Activated T-helper 2 cell treated with anti-CD3 and anti-CD28 coated beads, Interferon-gamma antibody, Interleukin-2, Interleukin-4, amounts not matched to agents 10 μg/mL and 5 μg/mL and 100 μg/mL, durations not matched to agents 14 hours and 24 hours and 36 hours (primary cell): ENCODE data around the gene NPM3. TPM values are rescaled to one million over a fixed set of nuclear protein-coding genes. Genes with fewer than 3 reads are reported as not detected.

ENCODE experiments used
- DNase-seq: peaks from one replicate; pipeline ENCODE4 v3.0.0; 2021; ENCODE audit warnings: low spot score
- H3K27ac Mint-ChIP-seq: one replicate; pipeline ENCODE4 v1.8.0; 2021; ENCODE audit warnings: mixed read lengths
- H3K27me3 Mint-ChIP-seq: one replicate; pipeline ENCODE4 v1.8.0; 2021; ENCODE audit warnings: low read depth, mixed read lengths
- H3K36me3 Mint-ChIP-seq: one replicate; pipeline ENCODE4 v1.8.0; 2021; ENCODE audit warnings: low read depth, mixed read lengths
- H3K4me1 Mint-ChIP-seq: one replicate; pipeline ENCODE4 v1.8.0; 2021; ENCODE audit warnings: low read depth, mixed read lengths
- H3K4me3 Mint-ChIP-seq: one replicate; pipeline ENCODE4 v1.8.0; 2021; ENCODE audit warnings: low read depth, mild to moderate bottlenecking, moderate library complexity, mixed read lengths
- H3K9me3 Mint-ChIP-seq: one replicate; pipeline ENCODE4 v1.8.0; 2021; ENCODE audit warnings: mixed read lengths
- intact Hi-C: fragments of 100-400 bp; cut with micrococcal nuclease; formaldehyde crosslinking; loops from one replicate; pipeline ENCODE4 v1.15.1; 2023
- total RNA-seq: library from RNA; stranded (reverse); gene quantifications from 2 replicates; pipeline ENCODE4 v1.2.3, GENCODE V29; 2022

Gene NPM3
- total RNA-seq, 1 donor from 2014 or later, result 139 TPM

- H3K4me1 Mint-ChIP-seq, result no peaks in the 10 kb centered on the region
Measured at GRCh38 chr10:101749047-101750016, 33.9 kb downstream of the NPM3 start.

GRCh38 chr10:101748496-101748895, 34.8 kb downstream of the NPM3 start:
- no peaks in the 10 kb centered on the region for H3K9me3 Mint-ChIP-seq
- no peak overlapping the region for H3K27ac Mint-ChIP-seq
- intact Hi-C loops, result no loop called here
- no peak for DNase-seq
- H3K4me1 Mint-ChIP-seq, result no peaks in the 10 kb centered on the region
- H3K4me3 Mint-ChIP-seq, result no peak overlapping the region
- H3K27me3 Mint-ChIP-seq, result peaks cover 24% of the 10 kb centered on the region
- no peaks in the 10 kb centered on the region for H3K36me3 Mint-ChIP-seq

More at GRCh38 chr10:101749047-101750016, 33.9 kb downstream of the NPM3 start:
- intact Hi-C loops, result no loop called here
- no peak for DNase-seq
- Mint-ChIP-seq H3K27ac (no peak overlapping the region), H3K36me3 (no peaks in the 10 kb centered on the region), H3K27me3 (peaks cover 27% of the 10 kb centered on the region), H3K4me3 (no peak overlapping the region), H3K9me3 (no peaks in the 10 kb centered on the region)

- H3K36me3 Mint-ChIP-seq, result no peaks in the 10 kb centered on the region
- DNase-seq, result no peak
- H3K27me3 Mint-ChIP-seq, result peaks cover 25% of the 10 kb centered on the region
Measured at GRCh38 chr10:101745074-101745696, 38.1 kb downstream of the NPM3 start.

GRCh38 chr10:101744267-101744666, 39.0 kb downstream of the NPM3 start:
- Mint-ChIP-seq H3K27me3 (peaks cover 25% of the 10 kb centered on the region), H3K36me3 (no peaks in the 10 kb centered on the region), H3K9me3 (no peaks in the 10 kb centered on the region), H3K4me3 (no peak overlapping the region), H3K27ac (no peak overlapping the region), H3K4me1 (no peaks in the 10 kb centered on the region)
- no peak for DNase-seq
- intact Hi-C loops, result no loop called here

More at GRCh38 chr10:101745074-101745696, 38.1 kb downstream of the NPM3 start:
- Mint-ChIP-seq H3K4me3 (no peak overlapping the region), H3K4me1 (no peaks in the 10 kb centered on the region), H3K27ac (no peak overlapping the region), H3K9me3 (no peaks in the 10 kb centered on the region)
- intact Hi-C loops, result no loop called here

- H3K27ac Mint-ChIP-seq, result no peak overlapping the region
- peaks cover 24% of the 10 kb centered on the region for H3K27me3 Mint-ChIP-seq
- no peaks in the 10 kb centered on the region for H3K9me3 Mint-ChIP-seq
- H3K36me3 Mint-ChIP-seq, result no peaks in the 10 kb centered on the region
- no peak overlapping the region for H3K4me3 Mint-ChIP-seq
- DNase-seq, result no peak
- H3K4me1 Mint-ChIP-seq, result no peaks in the 10 kb centered on the region
- intact Hi-C loops, result no loop called here
Measured at GRCh38 chr10:101741938-101742337, 41.3 kb downstream of the NPM3 start.

GRCh38 chr10:101736666-101737065, 46.6 kb downstream of the NPM3 start:
- Mint-ChIP-seq H3K36me3 (no peaks in the 10 kb centered on the region), H3K4me3 (no peak overlapping the region)
- intact Hi-C loops, result no loop called here

GRCh38 chr10:101732096-101732495, 51.1 kb downstream of the NPM3 start:
- no peaks in the 10 kb centered on the region for H3K36me3 Mint-ChIP-seq
- intact Hi-C loops, result no loop called here

More at GRCh38 chr10:101736666-101737065, 46.6 kb downstream of the NPM3 start:
- Mint-ChIP-seq H3K27me3 (peaks cover 32% of the 10 kb centered on the region), H3K4me1 (no peaks in the 10 kb centered on the region), H3K9me3 (no peaks in the 10 kb centered on the region), H3K27ac (no peak overlapping the region)
- DNase-seq, result no peak

More at GRCh38 chr10:101732096-101732495, 51.1 kb downstream of the NPM3 start:
- Mint-ChIP-seq H3K27me3 (peaks cover 27% of the 10 kb centered on the region), H3K4me3 (no peak overlapping the region), H3K9me3 (no peaks in the 10 kb centered on the region), H3K27ac (no peak overlapping the region), H3K4me1 (no peaks in the 10 kb centered on the region)
- no peak for DNase-seq

Other genes starting within 250 kb of the NPM3 start
- 32.4 and 33.4 TPM in 2 replicates for gene POLL, start 195.2 kb downstream of the NPM3 start, total RNA-seq
- 7.2 and 7.8 TPM in 2 replicates for gene DPCD, start 195.1 kb downstream of the NPM3 start, total RNA-seq
- 35.8 and 37.7 TPM in 2 replicates for gene FBXW4, start 88.3 kb downstream of the NPM3 start, total RNA-seq
- not detected in 2 replicates for gene FGF8, start 7.3 kb downstream of the NPM3 start, total RNA-seq
- gene OGA, start 35.0 kb upstream of the NPM3 start, total RNA-seq, result 119 and 122 TPM in 2 replicates
- gene KCNIP2, start 60.4 kb upstream of the NPM3 start, total RNA-seq, result 3.2 TPM in 2 replicates